GM21786 (cell line): Measurements from ENCODE around the gene ETFA.
"Not testable (repeated sequence)": the region's sequence is repeated elsewhere in the genome, so short reads cannot be mapped to it uniquely, and the experiment has no call there.

Experiments
- ATAC-seq: cut with Tn5 transposase; IDR thresholded peaks from one replicate; pipeline ENCODE4 v1.9.1; 2021; ENCODE audit not compliant: unreplicated experiment

Gene ETFA

DNA sequence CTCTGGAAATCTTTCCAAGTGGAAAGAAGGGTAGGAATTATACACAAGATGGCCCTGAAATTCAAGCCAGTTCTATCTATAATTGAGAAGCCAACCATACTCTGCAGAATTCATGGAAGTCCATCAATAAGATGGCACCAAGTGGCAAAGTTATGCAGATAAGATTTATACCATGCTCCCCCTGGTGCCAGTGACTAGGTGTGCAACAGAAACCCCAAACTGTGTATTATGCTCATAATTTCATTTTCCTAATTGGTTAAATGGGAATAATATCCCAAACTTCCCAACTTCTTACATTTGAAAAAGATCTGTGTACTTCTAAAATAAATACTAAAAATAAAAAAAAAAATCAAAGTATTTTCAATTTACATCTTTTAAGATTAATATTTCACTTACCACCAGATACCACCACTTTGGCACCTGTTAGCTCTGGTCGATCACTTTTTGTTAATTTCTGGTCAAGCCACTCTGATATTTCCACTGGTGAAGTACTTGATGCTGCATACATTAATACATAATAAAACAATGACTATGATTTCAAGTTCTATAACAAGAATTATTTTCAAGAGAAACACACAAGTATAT, 25.9 kb downstream of the ETFA start:
- no peak for ATAC-seq

GRCh38 chr15:76282465-76282864, 28.8 kb downstream of the ETFA start:
- ATAC-seq, result no peak

GRCh38 chr15:76278651-76279050, 32.6 kb downstream of the ETFA start:
- no peak for ATAC-seq

DNA sequence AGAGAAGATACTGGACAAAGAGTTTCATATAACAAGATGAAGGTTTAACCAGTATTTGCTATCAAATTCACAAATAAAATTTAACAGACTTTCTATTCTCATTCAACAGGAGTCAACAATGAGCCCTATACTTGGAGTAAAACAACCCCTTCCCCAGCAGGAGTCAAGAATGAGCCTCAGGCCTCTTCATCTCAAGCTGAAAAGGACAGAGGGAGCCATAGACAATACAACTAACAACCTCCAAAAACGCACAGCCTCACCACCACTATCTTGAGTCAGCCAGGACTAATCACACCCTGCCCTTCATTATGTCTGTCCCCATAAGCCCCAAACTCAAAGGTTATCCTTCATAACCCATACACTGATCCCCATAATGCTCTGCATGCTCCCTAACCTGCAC, 36.4 kb downstream of the ETFA start:
- ATAC-seq, result no peak

GRCh38 chr15:76274226-76274625, 37.0 kb downstream of the ETFA start:
- no peak for ATAC-seq

DNA sequence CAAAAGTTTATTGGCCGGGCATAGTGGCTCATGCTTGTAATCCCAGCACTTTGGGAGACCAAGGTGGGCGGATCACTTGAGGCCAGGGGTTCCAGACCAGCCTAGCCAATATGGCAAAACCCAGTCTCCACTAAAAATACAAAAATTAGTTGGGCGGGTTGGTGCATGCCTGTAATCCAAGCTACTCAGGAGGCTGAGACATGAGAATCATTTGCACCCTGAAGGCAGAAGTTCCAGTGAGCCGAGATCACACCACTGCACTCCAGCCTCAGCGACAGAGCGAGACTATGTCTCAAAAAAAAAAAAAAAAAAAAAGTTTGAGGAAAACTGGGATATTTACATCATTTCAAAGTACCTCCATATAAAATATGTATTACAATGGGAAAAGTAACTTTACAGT, 40.4 kb downstream of the ETFA start:
- no peak for ATAC-seq

- ATAC-seq, result no peak
These were observed 44.2 kb downstream of the ETFA start for GRCh38 chr15:76267077-76267476.

DNA sequence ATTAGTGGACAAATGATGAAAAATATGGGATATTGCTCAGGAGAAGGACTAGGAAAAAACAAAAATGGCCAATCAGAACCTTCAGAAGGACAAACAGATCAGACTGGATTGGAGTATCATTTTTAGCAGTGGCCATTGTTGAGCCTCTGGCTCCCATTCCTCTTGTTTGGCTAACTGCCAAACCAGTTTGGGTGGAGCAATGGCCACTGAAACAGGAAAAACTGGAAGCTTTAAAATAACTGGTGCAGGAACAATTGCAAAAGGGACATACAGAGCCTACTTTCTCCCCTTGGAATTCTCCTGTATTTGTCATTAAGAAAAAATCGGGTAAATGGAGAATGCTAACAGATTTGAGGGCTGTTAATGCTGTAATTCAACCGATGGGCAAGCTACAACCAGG, 45.5 kb downstream of the ETFA start:
- not testable (repeated sequence) for ATAC-seq

- ATAC-seq, result no peak
These were observed 50.9 kb downstream of the ETFA start for GRCh38 chr15:76260246-76260938.

- ATAC-seq, result no peak
These were observed 51.9 kb downstream of the ETFA start for GRCh38 chr15:76259392-76259791.

DNA sequence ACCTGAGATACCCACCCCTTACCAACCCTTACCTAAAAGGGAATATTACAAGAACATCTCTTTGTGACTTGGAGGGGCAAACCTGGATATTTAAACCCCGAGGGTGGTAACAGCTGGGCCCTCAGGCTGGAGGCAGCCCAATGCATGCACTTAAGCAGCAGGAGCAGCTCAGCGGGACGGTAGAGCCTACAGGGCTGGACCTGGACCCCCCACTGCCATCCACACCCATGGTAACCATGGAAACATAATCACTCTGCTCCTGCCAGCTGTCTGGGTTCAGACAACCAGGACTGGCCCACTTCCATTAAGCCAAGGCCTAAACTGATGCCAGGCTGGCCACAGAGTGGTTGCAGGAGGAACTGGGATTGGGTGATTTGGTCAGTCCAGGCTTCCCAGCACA, 52.8 kb downstream of the ETFA start:
- ATAC-seq, result no peak

DNA sequence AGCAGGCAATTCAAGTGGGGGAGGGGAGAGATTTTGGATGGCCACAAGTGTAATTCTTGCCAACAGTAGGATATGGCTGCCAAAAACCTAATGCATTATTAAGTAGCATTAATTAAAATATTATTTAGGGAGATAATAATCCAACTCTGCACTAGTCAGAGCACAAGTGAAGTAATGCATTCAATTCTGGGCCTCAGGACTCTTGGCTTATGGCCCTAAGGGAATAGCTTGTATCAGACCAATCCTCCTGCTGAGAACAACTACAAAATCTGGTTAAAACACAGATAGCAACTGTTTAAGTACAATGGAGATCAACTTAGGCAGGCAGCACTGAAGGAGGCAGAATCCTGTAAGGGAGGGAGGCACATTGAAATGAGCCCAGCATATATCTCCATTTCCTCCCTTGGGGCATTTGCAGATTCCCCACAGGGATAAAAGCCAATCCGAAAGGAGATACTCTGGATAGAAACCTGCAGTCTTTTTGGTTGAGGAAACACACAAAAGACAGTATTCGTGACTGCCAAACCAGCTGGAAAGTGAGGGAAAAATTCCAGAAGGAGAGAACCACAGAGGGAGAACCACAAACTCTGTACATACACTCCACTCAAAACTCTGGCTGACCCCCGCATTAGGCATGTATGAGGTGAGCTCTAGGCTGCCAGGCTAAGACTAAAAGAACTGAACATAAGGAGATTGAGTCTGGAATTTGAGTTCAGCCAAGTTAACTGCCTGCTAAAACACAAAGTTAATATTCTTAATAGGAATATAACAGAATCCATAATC, 57.4 kb downstream of the ETFA start:
- ATAC-seq, result no peak

- ATAC-seq, result no peak
These were observed 59.0 kb downstream of the ETFA start for GRCh38 chr15:76252249-76252648.

- ATAC-seq, result no peak
These were observed 59.6 kb downstream of the ETFA start for GRCh38 chr15:76251717-76252116.

GRCh38 chr15:76245072-76245610, 66.1 kb downstream of the ETFA start:
- no peak for ATAC-seq

- no peak for ATAC-seq
These were observed 71.5 kb downstream of the ETFA start for GRCh38 chr15:76239786-76240185.

DNA sequence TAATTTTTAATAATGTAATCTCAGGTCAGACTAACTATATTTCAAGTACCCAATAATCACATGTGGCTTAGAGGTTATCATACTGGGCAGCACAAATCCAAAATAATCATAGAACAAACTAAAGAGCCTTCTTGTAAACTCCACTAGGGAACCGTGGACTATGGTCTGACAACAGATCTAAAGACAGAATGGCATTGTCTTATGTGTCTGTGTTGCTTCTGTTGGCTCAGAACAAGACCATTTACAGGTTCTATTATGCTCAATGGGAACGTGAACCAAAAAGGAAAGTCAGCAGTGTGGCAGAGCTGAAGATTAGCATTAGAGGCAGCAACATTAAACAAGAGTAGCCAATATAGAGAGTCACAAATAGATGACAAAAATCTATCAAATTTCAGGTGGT, 74.9 kb downstream of the ETFA start:
- no peak for ATAC-seq

GRCh38 chr15:76235186-76235826, 76.0 kb downstream of the ETFA start:
- ATAC-seq, result no peak

GRCh38 chr15:76234337-76234889, 76.9 kb downstream of the ETFA start:
- ATAC-seq, result no peak

GRCh38 chr15:76233921-76234320, 77.3 kb downstream of the ETFA start:
- no peak for ATAC-seq

GRCh38 chr15:76229266-76229665, 82.0 kb downstream of the ETFA start:
- no peak for ATAC-seq
